AG08395 (cell line): ENCODE data around the gene F2RL3.

ENCODE experiments used
- DNase-seq: peaks from one replicate; pipeline ENCODE4 v3.0.0; 2012; ENCODE audit warnings: mixed read lengths, low spot score

The F2RL3 gene

GRCh38 chr19:16895467-16896145 lies 6.8 kb downstream of the F2RL3 start:
- DNase-seq, result no peak

- no peak for DNase-seq
Observed at GRCh38 chr19:16896146-16897028, 7.6 kb downstream of the F2RL3 start.

- DNase-seq, result peak; percentile 99
Observed at GRCh38 chr19:16897029-16897855, 8.4 kb downstream of the F2RL3 start.

GRCh38 chr19:16897856-16898161 lies 9.0 kb downstream of the F2RL3 start:
- no peak for DNase-seq

- DNase-seq, result no peak
Observed at GRCh38 chr19:16898361-16899015, 9.7 kb downstream of the F2RL3 start.

GRCh38 chr19:16899566-16900075 lies 10.8 kb downstream of the F2RL3 start:
- DNase-seq, result peak; percentile 55

- DNase-seq, result no peak
Observed at GRCh38 chr19:16901491-16902175, 12.8 kb downstream of the F2RL3 start.

GRCh38 chr19:16902545-16902944 lies 13.7 kb downstream of the F2RL3 start:
- no peak for DNase-seq

- no peak for DNase-seq
Observed at GRCh38 chr19:16903347-16903746, 14.5 kb downstream of the F2RL3 start.

GRCh38 chr19:16904599-16904998 lies 15.8 kb downstream of the F2RL3 start:
- DNase-seq, result no peak

GRCh38 chr19:16908759-16909158 lies 20.0 kb downstream of the F2RL3 start:
- no peak for DNase-seq

- DNase-seq, result no peak
Observed at GRCh38 chr19:16911046-16911445, 22.2 kb downstream of the F2RL3 start.

- no peak for DNase-seq
Observed at GRCh38 chr19:16912780-16913179, 24.0 kb downstream of the F2RL3 start.

GRCh38 chr19:16914421-16914820 lies 25.6 kb downstream of the F2RL3 start:
- no peak for DNase-seq

- DNase-seq, result no peak
Observed at GRCh38 chr19:16915135-16915534, 26.3 kb downstream of the F2RL3 start.

- no peak for DNase-seq
Observed at GRCh38 chr19:16915734-16916133, 26.9 kb downstream of the F2RL3 start.

GRCh38 chr19:16917401-16917800 lies 28.6 kb downstream of the F2RL3 start:
- DNase-seq, result no peak

- DNase-seq, result no peak
Observed at GRCh38 chr19:16919496-16919895, 30.7 kb downstream of the F2RL3 start.

- peak; percentile 77 for DNase-seq
Observed at GRCh38 chr19:16920816-16921529, 32.2 kb downstream of the F2RL3 start.

- DNase-seq, result no peak
Observed at GRCh38 chr19:16921766-16922591, 33.2 kb downstream of the F2RL3 start.
